Vagina (tissue), 2 donors: Measurements from ENCODE around the gene H3-3A.

ENCODE experiments used
- CTCF ChIP-seq, 3 experiments: fragments of 450-650 bp in 2 of 3; fragments of 200-600 bp in 1 of 3; sonication (generic) in 1 of 3; IDR thresholded peaks; one replicate each; pipeline ENCODE4 v1.5.1; 2017 to 2019; ENCODE audit warnings: antibody characterized with exemption in 3 of 3, mild to moderate bottlenecking in 2 of 3, moderate library complexity in 2 of 3
- POLR2AphosphoS5 ChIP-seq, 2 donors: sonication (generic); formaldehyde crosslinking; IDR thresholded peaks; one replicate each; pipeline ENCODE4 v1.9.0; 2017; ENCODE audit warnings: antibody characterized with exemption in 2 of 2, mild to moderate bottlenecking in 2 of 2, low read depth in 1 of 2; ENCODE audit not compliant: insufficient read depth in 1 of 2

- TF ChIP-seq CTCF (IDR thresholded peaks at IDR 0.05) (no peak), POLR2AphosphoS5 (IDR thresholded peaks at IDR 0.05; ENCODE audit: insufficient read depth in 1 of 2, low read depth in 1 of 2) (no peak)
These were observed 21.1 kb upstream of the H3-3A start for GRCh38 chr1:226041419-226041818.
